Testis (tissue), 2 donors: ENCODE data around the gene POLD3.

ENCODE experiments used
- POLR2A ChIP-seq: fragments of 450-650 bp; IDR thresholded peaks from one replicate; pipeline ENCODE4 v1.6.1; 2017; ENCODE audit warnings: antibody characterized with exemption, mild to moderate bottlenecking, moderate library complexity
- TF ChIP-seq, protein P1 (sequence below), 3 experiments: fragments of 450-650 bp in 2 of 3; fragments of 200-600 bp in 1 of 3; sonication (generic) in 1 of 3; IDR thresholded peaks; one replicate each; pipeline ENCODE4 v1.5.1; 2016 to 2019; ENCODE audit warnings: antibody characterized with exemption in 3 of 3, mild to moderate bottlenecking in 2 of 3, moderate library complexity in 1 of 3

DNA sequence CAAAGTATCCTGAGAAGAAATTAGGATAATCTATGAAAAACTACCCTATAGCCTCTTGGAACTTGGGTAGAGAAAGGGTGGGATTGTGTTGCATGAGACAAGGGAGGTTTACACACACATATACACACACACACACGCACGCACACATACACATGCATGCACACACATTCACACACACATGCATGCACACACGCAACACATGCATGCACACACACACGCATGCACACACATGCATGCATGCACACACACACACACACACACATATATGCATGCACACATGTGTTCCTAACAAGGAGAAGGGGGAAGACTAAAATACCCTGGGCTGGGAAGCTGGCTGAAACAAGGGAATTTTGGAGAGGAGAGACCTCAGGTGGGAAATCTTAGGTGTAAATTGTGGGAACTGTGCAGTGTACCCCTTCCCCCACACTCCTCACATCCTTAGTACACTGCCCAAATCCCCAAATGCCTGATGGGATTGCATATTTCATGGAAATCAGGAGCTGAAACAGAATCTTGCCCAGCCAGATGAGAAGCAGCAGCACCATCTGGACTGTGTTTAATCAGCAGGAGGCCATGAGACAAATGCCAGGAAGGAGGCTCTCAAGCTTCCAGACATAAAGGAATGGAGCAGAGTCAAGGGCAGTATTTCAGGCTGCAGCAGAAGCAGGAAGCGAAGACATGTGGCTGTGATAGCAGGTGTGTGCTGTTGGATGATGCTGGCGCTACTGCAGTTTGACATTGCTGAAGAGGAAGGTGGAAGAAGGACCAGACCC, 14.6 kb upstream of the POLD3 start:
- TF ChIP-seq, protein P1, sequence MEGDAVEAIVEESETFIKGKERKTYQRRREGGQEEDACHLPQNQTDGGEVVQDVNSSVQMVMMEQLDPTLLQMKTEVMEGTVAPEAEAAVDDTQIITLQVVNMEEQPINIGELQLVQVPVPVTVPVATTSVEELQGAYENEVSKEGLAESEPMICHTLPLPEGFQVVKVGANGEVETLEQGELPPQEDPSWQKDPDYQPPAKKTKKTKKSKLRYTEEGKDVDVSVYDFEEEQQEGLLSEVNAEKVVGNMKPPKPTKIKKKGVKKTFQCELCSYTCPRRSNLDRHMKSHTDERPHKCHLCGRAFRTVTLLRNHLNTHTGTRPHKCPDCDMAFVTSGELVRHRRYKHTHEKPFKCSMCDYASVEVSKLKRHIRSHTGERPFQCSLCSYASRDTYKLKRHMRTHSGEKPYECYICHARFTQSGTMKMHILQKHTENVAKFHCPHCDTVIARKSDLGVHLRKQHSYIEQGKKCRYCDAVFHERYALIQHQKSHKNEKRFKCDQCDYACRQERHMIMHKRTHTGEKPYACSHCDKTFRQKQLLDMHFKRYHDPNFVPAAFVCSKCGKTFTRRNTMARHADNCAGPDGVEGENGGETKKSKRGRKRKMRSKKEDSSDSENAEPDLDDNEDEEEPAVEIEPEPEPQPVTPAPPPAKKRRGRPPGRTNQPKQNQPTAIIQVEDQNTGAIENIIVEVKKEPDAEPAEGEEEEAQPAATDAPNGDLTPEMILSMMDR (IDR thresholded peaks at IDR 0.05), result no peak
- no peak for TF ChIP-seq POLR2A
